Forelimb muscle (tissue), 1 donor: ENCODE data around the gene GPHN. TPM values are rescaled to one million over a fixed set of nuclear protein-coding genes. Genes with fewer than 3 reads are reported as not detected.

Experiments used
- DNase-seq: peaks from one replicate; pipeline ENCODE4 v3.0.0-alpha.2; 2013; ENCODE audit warnings: low read depth
- polyA plus RNA-seq: library from polyadenylated mRNA; unstranded; fragments of 120-200 nt; gene quantifications from one replicate; pipeline ENCODE4 v1.2.1, GENCODE V29; 2013; ENCODE audit not compliant: insufficient read length

GPHN gene
- polyA plus RNA-seq, 1 donor: 13.0 TPM

DNA sequence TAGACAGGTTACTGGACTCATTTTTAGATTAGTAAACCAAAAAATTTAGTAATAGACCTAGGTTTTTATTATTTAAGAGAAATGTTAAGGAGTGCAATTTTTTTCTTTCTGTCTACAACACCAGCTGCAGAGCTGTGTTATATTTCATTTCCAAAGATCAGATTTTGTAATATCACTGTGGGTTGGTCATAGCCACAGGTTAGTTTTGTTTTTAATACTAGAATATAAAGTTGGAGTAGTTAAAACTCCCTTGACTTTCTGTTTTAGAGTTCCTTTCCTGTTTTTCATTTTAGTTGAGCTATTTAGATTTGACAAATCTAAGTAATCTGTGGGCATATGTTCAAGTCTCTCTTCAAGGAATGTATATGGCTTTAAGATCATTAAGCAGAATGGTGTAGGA is 650.6 kb downstream of the GPHN start:
- DNase-seq: no peak

DNA sequence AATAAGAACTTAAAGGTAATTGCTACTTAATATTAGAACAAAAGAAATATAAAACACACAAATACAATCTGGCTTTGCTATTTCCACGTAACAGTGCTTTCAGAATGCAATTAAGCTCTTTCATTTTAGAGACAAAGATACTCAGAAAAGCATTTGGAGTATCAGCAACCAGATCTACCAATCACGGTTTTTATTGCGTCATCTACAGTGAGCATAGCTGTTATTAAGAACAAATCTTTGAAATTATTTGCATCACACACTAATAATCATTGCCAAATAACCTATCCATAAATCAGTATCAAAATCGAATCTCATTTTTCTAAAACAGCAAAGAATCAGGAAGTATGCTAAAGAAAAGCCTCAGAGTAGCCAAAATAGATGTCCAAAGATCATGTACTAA is 654.4 kb downstream of the GPHN start:
- no peak for DNase-seq

DNA sequence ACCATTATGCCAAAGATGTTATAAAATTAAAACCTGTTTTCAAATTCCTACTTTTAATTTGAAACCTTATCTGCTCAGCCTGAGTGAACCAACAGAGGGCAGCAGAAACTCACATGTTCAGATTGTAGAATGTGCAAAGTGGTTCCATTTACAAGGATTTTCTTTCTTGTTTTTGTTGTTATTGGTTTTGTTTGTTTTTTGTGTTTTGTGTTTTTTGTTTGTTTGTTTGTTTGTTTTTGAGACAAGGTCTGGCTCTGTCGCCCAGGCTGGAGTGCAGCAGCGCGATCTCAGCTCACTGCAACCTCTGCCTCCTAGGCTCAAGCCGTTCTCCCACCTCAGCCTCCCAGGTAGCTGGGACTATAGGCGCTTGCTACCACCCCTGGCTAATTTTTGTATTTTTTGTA is 658.5 kb downstream of the GPHN start:
- no peak for DNase-seq

DNA sequence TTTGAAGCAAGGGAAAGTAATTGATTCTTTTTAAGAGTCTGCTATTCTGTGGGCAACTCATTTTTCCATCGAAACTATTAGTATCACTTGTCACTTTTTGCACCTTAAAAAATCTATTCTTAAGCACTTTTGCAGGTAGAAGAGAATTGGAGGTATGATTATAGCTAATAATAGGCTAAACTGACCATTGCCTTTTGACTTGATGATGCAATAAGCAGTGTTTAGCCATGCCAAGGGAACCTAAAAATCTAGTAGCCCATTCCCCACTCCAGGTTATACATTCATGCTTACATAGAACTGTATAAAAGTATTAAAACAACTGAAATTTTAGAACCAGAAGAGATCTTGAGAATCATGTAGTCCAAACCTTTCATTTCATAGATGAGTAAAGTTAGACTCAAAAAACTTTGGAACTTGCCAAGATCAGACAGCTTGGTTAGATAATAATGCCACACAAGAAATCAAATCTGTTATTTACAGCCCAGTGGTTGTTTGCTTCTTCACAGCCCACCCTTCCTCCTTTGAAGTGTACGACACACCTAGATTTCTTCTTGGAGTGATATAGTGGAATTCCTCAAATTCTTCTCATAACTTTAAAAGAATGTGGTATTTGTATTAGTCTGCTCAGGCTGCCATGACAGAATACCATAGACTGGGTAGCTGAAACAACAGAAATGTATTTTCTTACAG is 659.6 kb downstream of the GPHN start:
- DNase-seq: no peak

DNA sequence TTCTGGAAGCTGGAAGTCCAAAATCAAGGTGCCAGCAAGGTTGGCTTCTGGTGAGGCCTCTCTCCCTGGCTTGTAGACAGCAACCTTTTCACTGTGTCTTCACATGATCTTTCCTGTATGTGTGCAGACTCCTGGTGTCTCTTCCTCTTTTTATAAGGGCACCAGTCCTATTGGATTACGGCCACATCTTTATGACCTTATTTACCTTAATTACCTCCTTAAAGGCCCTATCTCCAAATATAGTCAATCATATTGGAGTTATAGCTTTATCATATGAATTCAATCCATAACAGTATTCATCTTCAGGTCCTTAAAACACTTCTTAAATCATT is 660.1 kb downstream of the GPHN start:
- DNase-seq: no peak

DNA sequence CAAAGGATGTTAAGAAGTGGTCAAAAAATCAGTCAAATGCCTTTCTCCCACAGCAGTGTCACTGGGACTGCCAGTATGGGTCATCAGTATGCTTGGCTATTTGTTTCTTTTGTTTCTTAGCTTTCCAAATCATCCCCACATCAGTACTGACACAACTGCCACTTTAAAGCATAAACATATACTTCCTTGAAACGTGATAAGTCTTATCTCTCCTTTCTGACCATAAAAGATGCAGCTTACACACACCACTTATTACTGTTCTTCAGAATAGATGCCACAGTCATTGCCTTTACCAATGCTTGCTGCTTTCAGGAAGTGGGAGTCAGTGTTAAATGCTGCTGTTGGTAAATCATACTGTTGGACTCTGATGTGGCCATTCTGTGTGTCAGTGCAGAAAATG is 662.7 kb downstream of the GPHN start:
- no peak for DNase-seq

DNA sequence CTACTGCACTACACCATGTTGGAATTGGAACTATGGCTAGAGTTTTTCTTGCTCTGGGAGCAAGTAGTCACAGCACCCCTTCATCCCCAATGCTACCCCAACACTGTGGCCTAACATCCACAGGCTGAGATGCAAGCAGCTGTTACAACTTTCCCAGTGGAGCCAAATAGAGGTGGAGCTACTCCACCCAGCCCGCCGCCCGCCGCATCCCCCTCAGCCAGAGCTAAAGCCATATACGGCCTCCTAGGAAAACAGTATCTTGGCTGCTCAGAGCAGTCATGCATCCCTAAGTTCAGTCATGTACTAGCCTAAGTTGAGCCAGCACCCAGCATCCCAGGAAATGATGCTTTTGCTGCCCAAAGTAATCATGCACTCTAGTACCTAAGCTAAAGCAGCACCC is 664.1 kb downstream of the GPHN start:
- DNase-seq: no peak

DNA sequence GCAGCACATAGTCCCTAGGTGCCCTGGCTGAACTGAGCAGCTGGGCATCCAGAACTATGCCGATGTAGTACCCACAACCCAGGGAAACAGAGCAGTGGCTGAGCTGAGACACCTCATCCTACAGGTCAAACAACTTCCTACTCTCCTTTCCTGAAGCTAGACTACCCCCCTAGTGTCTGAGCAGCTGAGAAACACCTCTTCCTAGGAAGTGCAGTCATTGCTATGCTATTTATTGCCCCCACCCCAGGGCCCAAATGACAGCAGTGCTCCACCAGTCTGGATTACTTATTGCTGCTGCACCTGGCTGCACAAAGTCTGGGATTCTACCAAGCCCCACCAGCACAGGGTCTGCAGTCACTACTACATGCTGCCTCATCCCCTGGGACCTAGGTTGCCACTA is 664.6 kb downstream of the GPHN start:
- no peak for DNase-seq

DNA sequence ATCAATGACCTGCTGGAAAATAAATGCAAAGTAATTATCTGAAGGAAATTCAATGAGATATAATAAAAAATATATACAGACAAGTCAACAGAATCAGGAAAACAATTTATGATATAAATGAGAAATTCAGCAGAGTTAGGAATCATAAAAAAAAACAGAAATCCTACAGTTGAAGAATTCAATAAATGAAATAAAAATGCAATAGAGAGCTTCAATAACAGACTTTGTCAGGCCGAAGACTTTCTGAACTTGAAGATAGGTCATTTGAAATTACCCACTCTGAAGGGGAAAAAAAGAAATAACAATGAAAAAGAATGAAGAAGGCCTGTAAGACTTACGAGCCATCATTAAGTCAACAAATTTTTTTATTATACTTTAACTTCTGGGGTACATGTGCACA is 665.8 kb downstream of the GPHN start:
- no peak for DNase-seq

DNA sequence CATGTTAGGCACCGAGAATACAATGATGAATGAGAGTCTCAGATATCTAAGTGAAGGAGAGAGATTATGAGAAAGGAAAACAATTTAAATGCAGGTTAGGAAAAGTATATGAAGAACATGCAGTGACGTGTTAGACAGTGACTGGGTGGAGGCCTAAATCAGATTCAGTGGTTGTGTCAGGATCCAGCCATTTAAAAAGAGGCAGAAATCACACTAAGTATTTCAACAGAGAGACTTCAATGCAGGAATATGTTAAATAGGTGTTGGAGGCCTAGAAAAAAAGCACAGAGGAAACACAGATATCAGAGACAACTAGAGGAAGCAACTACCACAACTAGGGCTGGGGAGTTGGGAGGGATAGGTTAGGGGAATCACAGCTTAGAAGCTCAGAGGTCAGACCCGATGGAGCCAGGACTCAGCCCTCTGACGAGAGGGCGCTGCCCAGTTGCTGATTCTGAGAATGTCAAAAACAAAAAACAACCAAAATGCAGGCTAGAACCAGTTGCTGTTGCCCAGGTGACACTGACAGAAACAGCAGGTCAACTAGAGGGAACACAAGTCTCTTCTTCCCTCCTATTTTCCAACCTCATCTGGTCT is 678.3 kb downstream of the GPHN start:
- no peak for DNase-seq

DNA sequence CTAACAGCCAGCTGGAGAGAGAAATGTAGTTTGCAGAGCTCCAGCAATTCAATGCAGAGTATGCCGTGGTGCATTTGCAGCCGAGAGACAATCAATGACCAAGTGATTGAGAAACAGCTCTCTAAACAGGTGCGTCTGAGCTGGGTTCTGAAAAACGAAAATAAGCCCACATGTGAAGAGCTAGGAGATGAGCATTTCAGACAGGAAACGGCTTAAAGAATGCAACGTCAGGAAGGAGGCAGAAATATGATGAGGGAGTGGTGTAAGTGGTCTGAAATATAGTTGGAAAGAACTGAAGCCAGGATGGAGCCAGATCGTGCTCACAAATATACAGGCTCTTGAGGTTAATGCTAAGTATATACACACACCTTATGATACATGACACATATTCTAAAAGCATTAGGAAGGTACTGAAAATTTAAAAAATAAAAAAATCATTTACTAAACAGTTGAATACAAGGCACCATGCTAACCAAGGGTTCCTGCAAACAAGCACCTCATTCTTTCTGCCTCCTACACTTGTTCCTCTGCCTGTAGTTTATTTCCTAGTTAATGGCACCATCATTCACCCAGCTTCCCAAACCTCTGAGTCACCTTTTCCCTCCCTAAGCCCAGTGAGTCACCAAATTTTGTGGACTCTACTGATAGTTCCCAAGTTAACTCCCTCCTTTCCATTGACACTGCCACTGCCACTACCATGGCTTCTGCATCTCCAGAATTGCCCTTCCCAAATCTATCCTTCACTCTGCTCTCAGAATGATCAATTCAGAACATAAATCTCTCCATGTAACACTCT is 679.0 kb downstream of the GPHN start:
- DNase-seq: no peak

DNA sequence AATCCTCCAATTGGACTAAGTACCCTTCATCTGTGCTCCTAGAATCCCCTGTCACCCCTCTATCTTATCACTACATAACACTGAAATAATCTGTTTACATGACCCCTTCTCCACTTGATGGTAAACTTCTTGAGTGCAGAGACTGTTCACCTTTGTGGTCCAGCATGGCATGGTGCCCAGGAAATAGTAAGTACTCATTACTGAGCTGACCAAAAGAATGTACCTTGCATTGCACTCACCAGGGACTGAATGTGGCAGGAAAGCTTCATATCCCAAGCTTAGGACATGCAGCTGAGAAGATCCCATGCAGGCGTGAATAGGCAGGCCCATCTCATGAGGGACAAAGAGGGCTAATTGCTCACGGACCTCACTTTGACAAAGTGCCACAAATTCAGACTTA is 679.9 kb downstream of the GPHN start:
- no peak for DNase-seq

DNA sequence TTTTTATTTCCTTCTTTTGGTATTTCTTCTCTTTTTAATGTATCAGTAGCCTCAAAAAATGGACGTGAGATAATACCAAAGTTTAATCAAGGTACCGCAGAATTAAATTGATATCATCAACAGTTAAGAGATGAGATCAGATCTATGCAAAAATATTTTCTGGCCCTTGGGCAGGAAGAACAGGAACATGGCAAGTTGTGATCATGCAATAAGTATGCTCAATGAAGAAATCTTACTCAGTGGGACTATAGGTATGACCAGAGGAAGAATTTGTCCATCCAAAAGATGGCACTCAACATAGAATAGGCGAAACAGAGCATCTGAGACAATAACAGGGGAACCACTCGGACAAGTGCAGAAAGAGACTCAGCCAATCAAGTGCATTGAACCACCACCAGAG is 680.4 kb downstream of the GPHN start:
- no peak for DNase-seq

DNA sequence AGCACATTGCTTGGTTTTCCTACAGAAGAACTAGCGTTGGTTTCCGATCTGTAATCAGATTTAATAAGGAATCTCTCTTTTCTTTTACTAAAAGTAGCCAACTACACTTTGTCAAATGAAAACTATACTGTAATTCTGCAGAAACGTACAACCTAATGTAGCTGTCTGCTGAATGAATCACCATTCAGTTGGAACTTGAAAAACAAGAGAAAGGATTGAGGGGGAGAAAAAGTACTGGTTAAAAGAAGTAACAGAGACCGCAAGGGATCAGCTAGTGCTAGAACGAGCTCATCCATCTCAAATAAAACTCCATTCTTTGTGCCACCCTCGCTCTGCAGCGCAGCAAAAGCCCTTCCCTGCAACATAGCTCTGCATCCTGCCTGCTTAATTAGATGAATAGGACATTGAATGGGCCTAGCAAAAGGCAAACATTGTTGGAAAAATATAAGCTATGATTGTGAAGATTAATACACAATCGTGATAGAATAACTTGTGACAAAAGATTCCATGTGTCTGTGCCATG is 683.9 kb downstream of the GPHN start:
- DNase-seq: no peak

DNA sequence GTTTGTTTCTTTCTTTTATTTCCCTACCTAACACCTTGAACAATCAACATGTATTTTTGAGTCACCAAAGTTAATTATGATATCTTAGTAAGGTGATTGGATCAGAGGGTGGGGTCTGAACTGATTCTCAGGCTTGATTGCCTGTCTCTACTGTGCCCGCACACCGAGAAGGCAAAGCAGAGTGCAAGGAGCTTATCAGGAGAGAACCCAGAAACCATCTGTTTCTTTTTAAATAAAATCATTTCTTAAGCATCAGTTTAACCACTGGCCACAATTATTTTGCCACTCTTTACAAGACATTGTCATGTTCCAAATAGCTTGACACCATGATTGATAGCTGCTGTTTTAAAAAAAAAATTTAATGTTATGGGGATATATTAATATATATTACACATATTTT is 684.4 kb downstream of the GPHN start:
- no peak for DNase-seq

DNA sequence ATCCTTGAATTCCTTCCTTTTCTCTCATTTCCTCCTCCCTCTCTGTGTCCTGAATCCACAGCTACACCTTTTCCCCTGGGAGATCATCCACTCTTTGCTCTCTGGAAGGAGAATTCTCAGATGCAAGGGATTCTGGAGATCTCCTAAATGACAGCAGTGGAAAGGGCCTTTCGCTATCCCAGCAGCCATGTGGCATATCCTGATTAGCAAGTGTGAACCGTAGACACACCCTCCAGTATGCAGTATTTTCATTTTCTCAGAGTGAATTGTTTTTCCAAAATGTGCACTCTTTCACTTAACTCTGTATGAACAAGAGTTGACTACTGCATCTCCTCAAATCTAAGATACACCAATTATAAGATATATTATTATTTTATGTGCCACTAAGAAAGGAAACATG is 687.3 kb downstream of the GPHN start:
- no peak for DNase-seq

DNA sequence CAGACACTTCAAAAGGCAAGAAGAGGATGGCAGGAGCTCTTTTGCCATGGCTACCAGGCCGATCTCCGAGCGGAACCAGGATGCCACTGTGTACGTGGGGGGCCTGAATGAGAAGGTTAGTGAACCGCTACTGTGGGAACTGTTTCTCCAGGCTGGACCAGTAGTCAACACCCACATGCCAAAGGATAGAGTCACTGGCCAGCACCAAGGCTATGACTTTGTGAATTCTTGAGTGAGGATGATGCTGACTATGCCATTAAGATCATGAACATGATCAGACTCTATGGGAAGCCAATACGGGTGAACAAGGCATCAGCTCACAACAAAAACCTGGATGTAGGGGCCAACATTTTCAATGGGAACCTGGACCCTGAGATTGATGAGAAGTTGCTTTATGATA is 691.1 kb downstream of the GPHN start:
- DNase-seq: no peak

DNA sequence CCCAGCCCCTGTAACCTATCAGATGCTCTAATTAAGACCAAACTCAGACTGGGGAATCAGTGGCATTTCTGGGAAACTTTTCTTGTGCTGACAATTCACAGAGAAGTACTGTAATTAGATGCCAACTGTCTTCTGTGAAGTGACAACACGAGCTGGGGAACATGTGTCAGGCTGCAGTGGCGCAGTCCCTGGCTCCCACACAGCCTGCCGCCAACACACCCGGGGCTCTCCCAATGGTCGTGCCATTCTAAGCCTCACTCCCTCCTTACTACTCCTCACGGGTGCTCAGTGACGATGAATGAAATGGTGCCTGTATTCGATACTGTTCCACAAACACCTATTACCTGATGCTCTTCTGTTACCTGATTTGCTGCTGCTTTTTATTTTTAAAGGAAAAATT is 699.9 kb downstream of the GPHN start:
- DNase-seq: no peak

DNA sequence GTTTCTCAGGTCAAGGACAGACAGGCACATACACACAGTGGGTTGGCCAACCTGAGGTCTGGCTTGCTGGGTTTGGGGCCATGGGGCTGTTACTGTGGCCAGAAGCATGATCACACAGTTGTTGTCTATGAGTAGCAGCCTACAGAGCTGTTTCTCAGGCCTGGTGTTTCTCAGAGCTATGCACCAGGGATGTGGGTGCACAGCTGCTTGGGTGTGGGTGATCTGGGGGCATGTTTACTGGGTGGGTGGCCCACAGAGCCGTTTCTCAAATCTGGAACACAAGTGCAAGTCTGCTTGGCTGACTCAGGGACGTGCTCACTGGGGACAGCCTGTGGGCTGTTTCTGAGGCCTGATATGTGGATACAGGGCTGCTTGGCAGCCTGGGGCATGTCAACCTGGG is 710.2 kb downstream of the GPHN start:
- no peak for DNase-seq

DNA sequence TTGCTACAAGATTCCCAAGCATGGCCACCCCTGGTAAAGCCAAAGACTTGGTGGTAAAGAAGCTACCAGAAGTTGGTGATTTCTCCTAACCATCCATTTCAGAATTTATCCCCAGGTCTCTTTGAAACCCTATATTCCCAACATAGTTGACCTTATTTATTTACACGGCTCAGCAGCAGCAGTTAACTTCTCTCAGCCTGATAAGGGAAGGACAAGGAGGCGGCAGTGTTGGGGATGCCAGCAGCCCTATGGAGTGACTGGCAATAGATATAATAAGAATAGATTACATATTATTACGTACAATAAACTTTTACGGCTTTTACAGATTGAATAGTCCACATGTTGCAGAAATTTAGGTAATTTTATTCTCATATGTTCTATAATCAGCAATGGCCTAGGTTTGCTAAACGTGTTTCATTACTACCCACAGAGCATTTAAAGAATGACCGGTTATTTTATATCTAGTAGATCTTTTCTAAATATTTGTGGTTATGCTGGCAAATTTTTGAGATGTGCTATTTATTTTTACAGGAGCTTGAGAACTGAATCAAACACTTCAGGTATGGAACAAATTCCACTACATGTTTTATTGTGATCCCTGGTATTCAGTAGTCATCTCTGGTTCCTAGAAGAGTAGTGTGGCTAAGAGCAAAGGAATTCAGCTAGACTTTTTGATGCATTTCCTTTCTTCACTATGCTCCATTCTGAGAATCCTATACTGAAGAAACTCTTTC is 713.5 kb downstream of the GPHN start:
- no peak for DNase-seq

DNA sequence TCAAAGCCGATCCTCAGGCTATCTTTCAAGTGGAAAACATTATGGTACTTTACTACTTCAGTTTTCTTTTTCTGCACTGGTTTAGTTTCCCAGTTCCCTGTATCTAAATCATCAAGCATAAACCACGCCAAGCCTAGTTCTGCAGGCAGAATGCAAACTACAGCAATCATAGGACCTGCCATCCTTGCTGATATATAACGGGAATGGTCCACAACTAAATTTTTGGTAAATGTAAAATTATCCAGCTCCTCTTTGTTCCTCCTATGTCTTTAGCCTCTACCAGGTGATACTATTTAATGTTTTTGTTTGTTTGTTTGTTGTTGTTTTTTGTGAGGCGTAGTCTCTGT is 714.0 kb downstream of the GPHN start:
- no peak for DNase-seq

DNA sequence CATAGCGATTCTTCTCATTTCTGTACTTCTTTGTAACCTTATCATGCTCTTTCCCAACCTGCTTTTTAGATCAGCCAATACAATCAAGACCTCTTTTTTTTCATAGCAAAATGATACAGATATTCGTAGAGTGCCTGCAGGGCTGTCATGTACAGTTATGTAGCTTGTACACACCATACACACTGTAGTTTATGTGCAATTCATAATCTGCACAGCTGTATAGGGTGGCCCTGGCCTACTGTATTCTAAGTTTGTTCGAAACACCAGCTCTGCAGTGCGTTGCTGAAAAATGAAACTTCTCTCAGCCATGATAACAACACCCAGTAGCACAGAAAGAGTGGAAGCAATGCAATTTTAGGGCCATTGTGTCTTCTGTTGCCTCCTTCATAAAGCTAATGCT is 717.6 kb downstream of the GPHN start:
- no peak for DNase-seq
